HG03064 (cell line): ENCODE data around the gene CCNA2.

Experiments used
- ATAC-seq: cut with Tn5 transposase; IDR thresholded peaks from one replicate; pipeline ENCODE4 v1.9.1; 2021; ENCODE audit warnings: low read depth; ENCODE audit not compliant: unreplicated experiment

Gene CCNA2

GRCh38 chr4:121778991-121779628, 44.6 kb downstream of the CCNA2 start:
- no peak for ATAC-seq

DNA sequence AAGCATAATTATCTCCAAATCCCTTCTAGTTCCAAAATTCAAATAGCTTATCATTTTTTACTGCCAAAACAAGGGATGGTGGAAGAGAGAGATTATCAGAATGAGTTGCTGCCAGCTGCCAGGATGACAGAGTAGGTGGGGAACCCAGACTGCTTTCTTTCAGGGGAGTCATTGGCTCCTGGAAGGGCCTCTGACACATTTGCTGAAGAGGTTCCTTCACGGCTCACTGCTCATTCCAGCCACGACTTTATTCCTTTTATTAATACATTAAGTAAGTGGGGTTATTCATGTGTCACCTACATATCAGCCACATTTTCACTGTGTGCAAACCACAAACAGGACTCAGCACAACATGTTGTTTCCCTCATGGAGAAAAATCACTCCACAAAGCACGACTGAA, 46.1 kb downstream of the CCNA2 start:
- ATAC-seq: no peak

DNA sequence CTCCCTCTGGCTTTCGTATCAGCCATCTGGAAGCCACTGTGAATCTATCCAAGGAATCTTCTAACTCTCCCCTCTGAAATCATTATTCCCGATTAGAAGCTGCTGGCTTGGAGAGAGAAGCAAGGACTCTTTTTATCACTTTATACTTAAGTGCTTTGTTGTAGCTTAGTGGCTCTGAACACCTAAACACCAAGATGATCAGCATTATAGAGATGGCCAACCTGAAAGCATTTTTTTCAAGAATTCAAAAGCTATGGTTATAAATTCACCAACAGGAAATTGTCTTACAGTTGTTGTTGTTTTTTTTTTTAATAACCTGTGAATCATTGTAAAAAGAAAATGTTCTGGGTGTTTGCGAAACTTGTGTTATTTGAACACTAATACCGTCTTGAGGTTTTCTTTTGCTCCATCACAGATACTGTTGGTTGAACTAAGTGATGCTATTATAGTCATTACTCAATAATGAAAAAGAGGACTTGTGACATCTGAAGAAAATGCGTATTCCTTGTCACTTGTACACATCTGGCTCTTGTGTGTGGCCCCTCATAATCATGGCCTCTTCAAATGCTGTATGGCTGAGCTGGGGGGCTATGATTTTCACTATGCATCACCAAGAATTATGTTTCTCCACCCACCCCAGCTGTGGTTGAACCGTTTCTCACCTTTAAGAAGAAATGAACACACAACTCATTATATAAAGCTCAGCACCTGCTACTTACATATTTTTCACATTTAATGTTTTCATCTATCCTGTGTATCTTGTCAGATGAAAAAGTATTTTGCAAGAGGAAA, 46.9 kb downstream of the CCNA2 start:
- ATAC-seq: no peak

DNA sequence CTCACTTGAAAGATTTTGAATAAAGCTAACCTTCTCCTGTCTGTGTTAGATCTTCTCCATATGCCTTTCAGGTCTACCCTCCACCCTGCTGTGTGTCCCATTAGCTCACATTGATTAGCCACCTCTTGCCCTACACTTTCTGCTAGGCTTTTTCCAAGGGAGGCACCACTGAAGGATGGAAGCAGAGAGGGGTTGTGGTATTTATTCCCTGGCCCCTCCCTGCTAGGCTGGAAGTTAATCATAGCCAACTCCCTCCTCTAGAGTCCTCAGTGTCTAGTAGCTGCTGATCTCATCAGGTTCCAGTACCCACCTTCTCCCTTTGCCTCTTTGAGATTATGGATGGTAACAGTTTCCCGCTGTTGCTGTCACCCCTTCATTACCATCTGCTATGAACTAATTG, 49.8 kb downstream of the CCNA2 start:
- ATAC-seq: no peak

DNA sequence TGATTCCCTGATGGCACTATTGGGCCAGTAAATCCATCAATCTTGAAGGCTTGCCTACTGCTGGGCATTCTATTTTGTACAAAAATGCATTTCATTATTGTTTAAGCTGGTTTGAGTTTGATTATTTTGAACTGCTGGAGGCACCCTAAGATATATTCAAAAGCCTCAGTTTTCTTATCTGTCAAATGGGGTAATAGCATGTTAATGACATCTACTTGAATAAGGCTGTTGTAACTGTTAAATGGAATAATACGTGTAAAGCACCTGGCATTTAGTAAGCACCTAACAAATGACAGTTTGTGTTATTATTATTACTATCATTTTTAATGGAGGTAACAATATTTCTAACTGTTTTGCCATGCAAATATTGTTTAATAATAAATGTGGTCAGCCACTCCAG, 51.8 kb downstream of the CCNA2 start:
- no peak for ATAC-seq

- ATAC-seq: no peak
These were observed 54.3 kb downstream of the CCNA2 start for GRCh38 chr4:121769341-121769740.

GRCh38 chr4:121767166-121767565, 56.5 kb downstream of the CCNA2 start:
- ATAC-seq: no peak
